GM10266 (cell line): ENCODE results near the gene MAP3K5.

Experiments used
- DNase-seq: peaks from one replicate; pipeline ENCODE4 v3.0.0; 2012; ENCODE audit errors: extremely low spot score
- TF ChIP-seq, protein P1 (sequence below): IDR thresholded peaks from 2 replicates; pipeline ENCODE4 v1.5.1; 2012; ENCODE audit warnings: mild to moderate bottlenecking, low read depth; ENCODE audit not compliant: control insufficient read depth, insufficient read depth; ENCODE audit errors: missing control alignments

MAP3K5 gene

DNA sequence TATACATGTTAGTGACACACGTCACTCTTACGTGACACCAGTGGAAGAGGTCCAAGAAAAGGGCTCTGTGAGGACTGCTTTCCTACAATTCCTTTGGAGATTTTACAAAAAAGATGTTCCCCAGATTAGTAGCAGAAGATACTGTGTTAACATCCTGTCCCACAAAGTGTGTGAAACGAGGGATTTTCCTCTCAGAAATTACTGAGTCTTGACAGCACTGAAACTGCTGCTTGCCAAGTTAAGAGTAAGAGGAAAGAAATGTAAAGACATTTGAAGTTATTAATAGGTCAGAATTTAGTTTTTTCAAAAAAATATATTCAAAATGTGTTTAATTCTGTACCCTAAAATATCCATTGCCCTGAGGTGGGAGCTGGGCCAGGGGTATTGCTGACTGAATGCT is 183.3 kb downstream of the MAP3K5 start:
- TF ChIP-seq, protein P1, sequence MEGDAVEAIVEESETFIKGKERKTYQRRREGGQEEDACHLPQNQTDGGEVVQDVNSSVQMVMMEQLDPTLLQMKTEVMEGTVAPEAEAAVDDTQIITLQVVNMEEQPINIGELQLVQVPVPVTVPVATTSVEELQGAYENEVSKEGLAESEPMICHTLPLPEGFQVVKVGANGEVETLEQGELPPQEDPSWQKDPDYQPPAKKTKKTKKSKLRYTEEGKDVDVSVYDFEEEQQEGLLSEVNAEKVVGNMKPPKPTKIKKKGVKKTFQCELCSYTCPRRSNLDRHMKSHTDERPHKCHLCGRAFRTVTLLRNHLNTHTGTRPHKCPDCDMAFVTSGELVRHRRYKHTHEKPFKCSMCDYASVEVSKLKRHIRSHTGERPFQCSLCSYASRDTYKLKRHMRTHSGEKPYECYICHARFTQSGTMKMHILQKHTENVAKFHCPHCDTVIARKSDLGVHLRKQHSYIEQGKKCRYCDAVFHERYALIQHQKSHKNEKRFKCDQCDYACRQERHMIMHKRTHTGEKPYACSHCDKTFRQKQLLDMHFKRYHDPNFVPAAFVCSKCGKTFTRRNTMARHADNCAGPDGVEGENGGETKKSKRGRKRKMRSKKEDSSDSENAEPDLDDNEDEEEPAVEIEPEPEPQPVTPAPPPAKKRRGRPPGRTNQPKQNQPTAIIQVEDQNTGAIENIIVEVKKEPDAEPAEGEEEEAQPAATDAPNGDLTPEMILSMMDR = no peak
- no peak for DNase-seq

GRCh38 chr6:136607932-136608772 is 184.1 kb downstream of the MAP3K5 start:
- DNase-seq = peak; percentile 43
- TF ChIP-seq, protein P1 = peak; percentile 84

DNA sequence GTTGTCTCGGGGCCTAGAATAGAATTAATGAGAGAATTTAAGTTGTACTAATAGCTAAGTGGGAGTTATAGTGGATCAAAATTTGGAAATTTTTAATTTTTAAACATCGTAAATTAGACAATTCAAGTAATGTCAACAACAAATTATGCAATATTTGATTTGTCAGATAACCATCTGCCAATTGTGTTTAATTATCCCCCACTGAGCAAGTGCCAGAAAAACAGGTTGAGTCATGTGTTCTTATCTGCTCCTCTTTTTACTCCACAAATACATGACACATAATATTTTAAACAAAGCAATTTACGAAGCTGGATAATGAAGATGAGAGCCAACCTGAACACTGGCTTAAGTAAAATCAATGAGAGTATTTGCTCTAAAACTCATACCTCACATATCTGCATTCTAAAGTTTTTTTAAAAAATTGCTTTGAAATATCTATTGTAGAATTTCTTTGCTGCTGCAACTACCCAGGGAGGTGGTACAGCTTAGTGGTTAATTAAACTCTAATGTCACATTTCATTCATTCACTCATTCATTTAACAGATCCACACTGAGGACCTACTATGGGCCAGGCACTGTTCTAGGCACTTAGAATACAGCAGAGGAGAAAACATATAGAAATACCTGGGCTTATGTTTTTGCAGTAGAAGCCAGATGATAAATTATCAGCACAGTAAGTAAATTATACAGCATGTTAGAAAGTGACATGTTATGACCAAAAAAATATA is 184.9 kb downstream of the MAP3K5 start:
- TF ChIP-seq, protein P1 = no peak
- DNase-seq = no peak

DNA sequence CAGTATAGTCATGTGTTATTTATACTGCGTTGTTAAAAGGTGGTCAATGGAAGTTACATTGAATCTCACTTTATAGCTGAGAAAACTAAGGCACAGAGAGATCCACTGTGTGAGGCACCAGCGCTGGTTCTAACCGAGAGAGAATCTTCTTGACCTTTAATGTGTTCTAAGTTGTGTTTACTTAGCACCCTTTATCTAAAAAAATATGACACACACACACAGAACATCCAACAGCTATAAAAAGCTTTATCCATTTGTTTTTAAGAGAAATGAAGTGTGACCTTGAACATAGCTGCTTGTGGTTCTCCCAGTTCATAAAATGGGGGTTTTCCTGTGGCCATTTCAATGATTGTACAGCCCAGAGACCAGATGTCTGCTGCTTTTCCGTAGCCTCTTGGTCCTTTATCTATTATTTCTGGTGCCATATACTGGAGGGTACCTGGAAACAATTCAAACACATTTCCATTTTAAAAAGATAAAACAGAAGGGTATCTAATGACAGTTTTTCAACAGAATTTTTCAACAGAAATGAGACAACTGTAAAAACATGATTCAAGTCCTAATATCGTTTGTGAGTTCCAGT is 187.3 kb downstream of the MAP3K5 start:
- TF ChIP-seq, protein P1 = no peak
- DNase-seq = no peak

- no peak for DNase-seq
- TF ChIP-seq, protein P1 = no peak
Measured at GRCh38 chr6:136604328-136604825, 187.9 kb downstream of the MAP3K5 start.

DNA sequence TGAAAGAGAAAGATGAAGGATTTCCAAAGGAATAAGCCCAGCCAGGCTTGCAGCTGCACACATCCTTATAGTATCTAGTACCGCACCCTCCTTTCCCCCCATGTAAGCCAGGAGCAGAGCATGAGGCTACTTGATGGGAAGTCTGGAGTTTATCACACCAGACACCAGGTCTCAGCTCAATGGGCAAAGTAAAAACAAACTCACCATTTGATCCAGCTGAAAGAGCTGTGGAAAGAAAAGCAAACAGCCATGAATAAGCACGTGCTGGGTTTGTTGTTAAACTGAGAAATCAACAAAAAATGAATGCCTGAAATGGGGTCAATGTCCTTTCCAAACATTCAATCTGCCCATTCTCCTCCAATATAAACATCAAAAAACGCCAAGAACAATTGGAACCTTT is 191.5 kb downstream of the MAP3K5 start:
- no peak for DNase-seq
- TF ChIP-seq, protein P1 = no peak
